Uterine smooth muscle cell (primary cell): ENCODE measurements around the gene MID2. TPM values are rescaled to one million over a fixed set of nuclear protein-coding genes. Genes with fewer than 3 reads are reported as not detected.

Experiments used
- total RNA-seq: library from RNA; depleted of rRNA; stranded (reverse); fragments of >200 nt; gene quantifications from 2 replicates; pipeline ENCODE4 v1.2.3, GENCODE V29; 2014

The MID2 gene, protein sequence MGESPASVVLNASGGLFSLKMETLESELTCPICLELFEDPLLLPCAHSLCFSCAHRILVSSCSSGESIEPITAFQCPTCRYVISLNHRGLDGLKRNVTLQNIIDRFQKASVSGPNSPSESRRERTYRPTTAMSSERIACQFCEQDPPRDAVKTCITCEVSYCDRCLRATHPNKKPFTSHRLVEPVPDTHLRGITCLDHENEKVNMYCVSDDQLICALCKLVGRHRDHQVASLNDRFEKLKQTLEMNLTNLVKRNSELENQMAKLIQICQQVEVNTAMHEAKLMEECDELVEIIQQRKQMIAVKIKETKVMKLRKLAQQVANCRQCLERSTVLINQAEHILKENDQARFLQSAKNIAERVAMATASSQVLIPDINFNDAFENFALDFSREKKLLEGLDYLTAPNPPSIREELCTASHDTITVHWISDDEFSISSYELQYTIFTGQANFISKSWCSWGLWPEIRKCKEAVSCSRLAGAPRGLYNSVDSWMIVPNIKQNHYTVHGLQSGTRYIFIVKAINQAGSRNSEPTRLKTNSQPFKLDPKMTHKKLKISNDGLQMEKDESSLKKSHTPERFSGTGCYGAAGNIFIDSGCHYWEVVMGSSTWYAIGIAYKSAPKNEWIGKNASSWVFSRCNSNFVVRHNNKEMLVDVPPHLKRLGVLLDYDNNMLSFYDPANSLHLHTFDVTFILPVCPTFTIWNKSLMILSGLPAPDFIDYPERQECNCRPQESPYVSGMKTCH
- total RNA-seq = 9.5 and 15.1 TPM in 2 replicates

DNA sequence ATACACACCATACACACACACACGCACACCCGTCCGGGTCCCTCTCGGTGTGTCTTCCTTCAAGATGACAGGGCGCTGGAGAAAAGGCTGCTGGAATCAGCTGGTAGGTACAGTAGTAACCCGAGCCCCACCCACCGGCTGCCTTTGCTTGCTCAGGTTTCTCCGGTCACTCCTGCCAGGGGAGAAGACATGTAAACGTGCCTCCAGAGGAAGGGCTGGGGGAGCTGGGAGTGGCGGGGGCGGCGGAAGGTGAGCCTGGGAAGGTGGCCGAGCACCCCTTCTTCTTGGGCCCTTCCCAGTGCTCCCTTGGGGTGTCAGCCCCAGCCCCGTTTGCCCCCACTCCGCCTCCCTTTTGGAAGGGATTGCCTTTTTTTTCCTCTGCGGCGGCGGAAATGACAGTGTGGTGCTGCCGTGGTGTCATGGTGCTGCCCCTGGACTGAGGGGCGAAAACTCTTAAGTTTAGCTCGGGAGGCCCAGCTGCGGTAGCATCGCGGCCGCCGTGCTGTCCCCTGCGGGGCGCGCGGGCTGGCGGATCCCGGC lies at the start of gene MID2:
TSS of gene MID2 (plus strand) at position 169 of the 540 bp plus-strand sequence. CDS start 561 bp downstream, outside the sequence.

DNA sequence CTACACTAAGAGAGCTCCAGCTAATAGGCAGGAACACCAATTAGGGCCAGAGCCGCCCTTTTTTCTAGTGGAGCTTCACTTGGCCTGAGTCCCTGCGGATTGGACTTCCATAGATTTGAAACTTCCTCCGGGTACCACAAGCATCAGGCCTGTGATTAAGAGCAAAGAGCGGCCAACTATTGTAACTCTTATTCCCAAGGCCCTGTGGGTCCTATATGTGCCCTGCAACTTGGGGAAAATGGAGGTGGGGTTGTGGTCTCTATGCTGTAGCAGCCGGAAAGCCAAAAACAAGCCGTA lies 48.2 kb upstream of the MID2 start, which contains the start of gene NCBP2L:
TSS of gene NCBP2L (plus strand) at position 198 of the 297 bp plus-strand sequence. CDS start 16,488 bp downstream, outside the sequence.

Other genes with a start within 250 kb of the MID2 start
- gene PRPS1, start 197.4 kb upstream of the MID2 start, total RNA-seq = 28.4 and 39.5 TPM in 2 replicates
- gene TSC22D3, start 50.1 kb upstream of the MID2 start, total RNA-seq = 21.7 and 41.5 TPM in 2 replicates
- not detected in 2 replicates for gene NCBP2L, start 48.1 kb upstream of the MID2 start, total RNA-seq
- gene TEX13B, start 156.5 kb downstream of the MID2 start, total RNA-seq = 0.12 TPM in 1 of 2 replicates, not detected in the other
- under 0.01 TPM in 1 of 2 replicates, not detected in the other for gene VSIG1, start 219.2 kb downstream of the MID2 start, total RNA-seq